Vagina (tissue), 2 donors: ENCODE measurements around the gene CHRFAM7A. TPM values are rescaled to one million over a fixed set of nuclear protein-coding genes. Genes with fewer than 3 reads are reported as not detected.
A peak's percentile ranks its signal among the peaks of the same experiment; 100 is the strongest.
"Not testable (repeated sequence)": the region's sequence is repeated elsewhere in the genome, so short reads cannot be mapped to it uniquely, and the experiment has no call there.

Source experiments
- DNase-seq, 2 donors: peaks; one replicate each; pipeline ENCODE4 v3.0.0-alpha.2; 2017; ENCODE audit errors: extremely low spot score in 2 of 2
- H3K27ac ChIP-seq: fragments of 200-600 bp; sonication (generic); one replicate; pipeline ENCODE4 v1.5.1; 2019
- H3K27me3 ChIP-seq: fragments of 200-600 bp; sonication (generic); one replicate; pipeline ENCODE4 v1.5.1; 2019
- H3K36me3 ChIP-seq, 2 donors: fragments of 200-600 bp; sonication (generic); one replicate each; pipeline ENCODE4 v1.5.1; 2017 to 2019
- H3K4me1 ChIP-seq: fragments of 200-600 bp; sonication (generic); one replicate; pipeline ENCODE4 v1.5.1; 2019
- H3K4me3 ChIP-seq, 2 donors: fragments of 200-600 bp; sonication (generic); 1 replicate in 1 of 2; 2 replicates in 1 of 2; pipeline ENCODE4 v1.5.1; 2016 to 2019
- H3K9me3 ChIP-seq: fragments of 200-600 bp; sonication (generic); one replicate; pipeline ENCODE4 v1.5.1; 2019
- intact Hi-C: fragments of 100-400 bp; cut with DNase I; formaldehyde crosslinking; loops from one replicate; pipeline ENCODE4 v1.15.1; 2023
- total RNA-seq: library from RNA; depleted of rRNA; stranded (reverse); fragments of >200 nt; gene quantifications from one replicate; pipeline ENCODE4 v1.2.3, GENCODE V29; 2016

The CHRFAM7A gene
- total RNA-seq = not detected

- intact Hi-C loops, H3K36me3 ChIP-seq: not testable (repeated sequence)
Observed at GRCh38 chr15:30392766-30393663, at the start of gene CHRFAM7A. CHRFAM7A (minus strand) TSS chr15:30393540; CDS start chr15:30383351, 10,189 bp downstream.

GRCh38 chr15:30438348-30438747, 45.0 kb upstream of the CHRFAM7A start:
- H3K27me3 ChIP-seq, intact Hi-C loops, H3K36me3 ChIP-seq, DNase-seq, H3K9me3 ChIP-seq, H3K4me3 ChIP-seq, H3K27ac ChIP-seq, H3K4me1 ChIP-seq: not testable (repeated sequence)

More at GRCh38 chr15:30392766-30393663, at the start of gene CHRFAM7A:
- not testable (repeated sequence) for H3K4me3 ChIP-seq, H3K27me3 ChIP-seq, H3K27ac ChIP-seq, H3K9me3 ChIP-seq, DNase-seq, H3K4me1 ChIP-seq

- H3K36me3 ChIP-seq, H3K4me3 ChIP-seq, H3K27me3 ChIP-seq, H3K27ac ChIP-seq, intact Hi-C loops, H3K4me1 ChIP-seq, H3K9me3 ChIP-seq, DNase-seq: not testable (repeated sequence)
Observed at GRCh38 chr15:30435878-30436277, 42.5 kb upstream of the CHRFAM7A start.

- H3K36me3 ChIP-seq, DNase-seq, H3K27ac ChIP-seq, intact Hi-C loops, H3K4me1 ChIP-seq, H3K9me3 ChIP-seq, H3K4me3 ChIP-seq, H3K27me3 ChIP-seq: not testable (repeated sequence)
Observed at GRCh38 chr15:30420723-30421122, 27.4 kb upstream of the CHRFAM7A start.

GRCh38 chr15:30414160-30414559, 20.8 kb upstream of the CHRFAM7A start, which contains the start of gene GOLGA8R:
GOLGA8R (minus strand) TSS chr15:30414260; CDS start chr15:30414162, 98 bp downstream.
- H3K9me3 ChIP-seq, H3K27me3 ChIP-seq, H3K27ac ChIP-seq, intact Hi-C loops, DNase-seq, H3K36me3 ChIP-seq, H3K4me3 ChIP-seq, H3K4me1 ChIP-seq: not testable (repeated sequence)

GRCh38 chr15:30407636-30408035, 14.3 kb upstream of the CHRFAM7A start:
- intact Hi-C loops, H3K27me3 ChIP-seq: not testable (repeated sequence)
- DNase-seq = peak; percentile 25 to 62

GRCh38 chr15:30398988-30399387, 5.6 kb upstream of the CHRFAM7A start:
- H3K4me3 ChIP-seq, H3K4me1 ChIP-seq, H3K36me3 ChIP-seq, DNase-seq, H3K27me3 ChIP-seq, intact Hi-C loops, H3K9me3 ChIP-seq, H3K27ac ChIP-seq: not testable (repeated sequence)

More at GRCh38 chr15:30407636-30408035, 14.3 kb upstream of the CHRFAM7A start:
- not testable (repeated sequence) for H3K9me3 ChIP-seq, H3K4me1 ChIP-seq, H3K27ac ChIP-seq, H3K36me3 ChIP-seq, H3K4me3 ChIP-seq

GRCh38 chr15:30393664-30393991, 288 bp upstream of the CHRFAM7A start:
- H3K9me3 ChIP-seq, H3K27me3 ChIP-seq, H3K27ac ChIP-seq, intact Hi-C loops, DNase-seq, H3K36me3 ChIP-seq, H3K4me1 ChIP-seq, H3K4me3 ChIP-seq: not testable (repeated sequence)

- H3K4me1 ChIP-seq, H3K4me3 ChIP-seq, H3K36me3 ChIP-seq, intact Hi-C loops, DNase-seq, H3K9me3 ChIP-seq, H3K27me3 ChIP-seq, H3K27ac ChIP-seq: not testable (repeated sequence)
Observed at GRCh38 chr15:30386318-30386887, 6.9 kb downstream of the CHRFAM7A start.

- intact Hi-C loops, H3K27ac ChIP-seq, DNase-seq, H3K36me3 ChIP-seq, H3K9me3 ChIP-seq, H3K4me3 ChIP-seq, H3K4me1 ChIP-seq, H3K27me3 ChIP-seq: not testable (repeated sequence)
Observed at GRCh38 chr15:30377082-30377413, 16.3 kb downstream of the CHRFAM7A start.

- H3K36me3 ChIP-seq, H3K27me3 ChIP-seq, DNase-seq, intact Hi-C loops, H3K4me1 ChIP-seq, H3K27ac ChIP-seq, H3K9me3 ChIP-seq, H3K4me3 ChIP-seq: not testable (repeated sequence)
Observed at GRCh38 chr15:30376375-30377081, 16.8 kb downstream of the CHRFAM7A start.

GRCh38 chr15:30375872-30376271, 17.5 kb downstream of the CHRFAM7A start:
- DNase-seq = peak; percentile 60 to 61
- H3K27me3 ChIP-seq, intact Hi-C loops, H3K4me1 ChIP-seq, H3K36me3 ChIP-seq, H3K4me3 ChIP-seq, H3K9me3 ChIP-seq, H3K27ac ChIP-seq: not testable (repeated sequence)

- intact Hi-C loops, H3K9me3 ChIP-seq, H3K36me3 ChIP-seq, H3K4me1 ChIP-seq, DNase-seq, H3K27ac ChIP-seq, H3K27me3 ChIP-seq, H3K4me3 ChIP-seq: not testable (repeated sequence)
Observed at GRCh38 chr15:30374862-30375261, 18.5 kb downstream of the CHRFAM7A start.
